Measurements from ENCODE around the gene PTGES. TPM values are rescaled to one million over a fixed set of nuclear protein-coding genes. Genes with fewer than 3 reads are reported as not detected.
"Not testable (repeated sequence)": the region's sequence is repeated elsewhere in the genome, so short reads cannot be mapped to it uniquely, and the experiment has no call there.

Gene PTGES
- total RNA-seq, 1 donor, result 8.7 TPM

DNA sequence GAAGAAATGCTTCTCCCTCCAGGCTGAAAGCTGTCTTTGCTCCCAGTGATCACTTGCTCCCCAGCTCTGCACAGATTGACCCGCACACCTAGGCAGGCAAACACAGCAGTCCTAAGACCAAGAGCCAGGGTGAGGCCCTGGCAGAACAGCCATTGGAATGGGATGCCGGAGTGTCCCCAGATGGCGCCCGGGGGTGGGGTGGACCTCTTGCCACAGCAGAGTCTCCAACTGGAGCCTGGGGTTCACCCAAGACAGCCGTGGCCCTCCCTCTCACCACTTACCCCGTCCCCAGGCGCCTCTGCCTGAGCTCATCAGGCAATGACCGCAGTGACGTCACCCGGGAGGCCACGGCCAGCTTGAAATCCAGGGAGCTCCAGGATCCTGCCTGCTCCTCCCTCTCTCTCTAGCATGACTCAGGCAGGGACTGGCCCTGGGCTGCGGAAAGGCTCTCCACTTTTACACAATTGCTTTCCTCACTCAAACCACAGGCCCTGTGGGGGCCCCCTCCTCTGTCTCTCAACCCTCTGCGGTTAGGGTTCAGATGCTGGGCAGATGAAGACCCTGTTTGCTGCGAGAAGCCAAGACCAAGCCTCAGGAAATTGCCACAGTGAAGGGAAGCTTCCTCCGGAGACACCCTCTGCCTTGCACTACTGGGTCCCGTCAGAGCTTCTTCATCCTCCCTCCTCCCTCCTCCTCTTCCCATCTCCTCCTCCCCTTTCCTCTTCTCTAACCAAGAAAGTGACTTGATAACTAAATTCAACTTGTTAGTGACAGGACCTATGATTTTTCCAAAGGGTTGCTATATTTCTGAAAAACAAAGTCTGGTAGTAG lies 24.3 kb upstream of the PTGES start:
- H3K4me1 ChIP-seq (ENCODE audit: insufficient read depth, low read length), result peaks cover 66% of the 10 kb centered on the region
- H3K4me3 ChIP-seq (ENCODE audit: low read length), result no peak overlapping the region
- H3K9me3 ChIP-seq (ENCODE audit: low read depth, low read length), result no peaks in the 10 kb centered on the region

DNA sequence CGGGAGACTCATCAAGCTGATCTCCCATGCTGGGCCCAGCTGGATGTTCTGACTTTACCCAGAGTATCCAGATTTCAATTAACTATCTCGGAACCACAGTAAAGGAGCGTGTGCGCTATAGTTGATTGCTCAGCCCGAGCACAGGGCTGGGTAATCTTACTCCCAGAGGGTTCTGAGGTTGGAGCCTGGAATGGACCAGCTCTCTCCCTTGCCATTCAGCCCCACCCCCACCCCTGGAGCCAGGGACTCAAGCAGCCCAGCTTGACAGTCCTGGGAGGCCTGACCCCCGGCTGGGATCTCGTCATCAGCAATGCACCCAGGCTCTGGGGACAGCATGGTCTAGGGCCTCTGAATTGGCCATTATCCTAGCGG lies 23.7 kb upstream of the PTGES start:
- H3K27me3 ChIP-seq (ENCODE audit: insufficient read depth, low read length), result no peaks in the 10 kb centered on the region
- H3K4me1 ChIP-seq (ENCODE audit: insufficient read depth, low read length), result peaks cover 66% of the 10 kb centered on the region
- no peaks in the 10 kb centered on the region for H3K9me3 ChIP-seq (ENCODE audit: low read depth, low read length)
- no peak overlapping the region for H3K4me3 ChIP-seq (ENCODE audit: low read length)

More for the DNA sequence above, 24.3 kb upstream of the PTGES start:
- no peaks in the 10 kb centered on the region for H3K27me3 ChIP-seq (ENCODE audit: insufficient read depth, low read length)

DNA sequence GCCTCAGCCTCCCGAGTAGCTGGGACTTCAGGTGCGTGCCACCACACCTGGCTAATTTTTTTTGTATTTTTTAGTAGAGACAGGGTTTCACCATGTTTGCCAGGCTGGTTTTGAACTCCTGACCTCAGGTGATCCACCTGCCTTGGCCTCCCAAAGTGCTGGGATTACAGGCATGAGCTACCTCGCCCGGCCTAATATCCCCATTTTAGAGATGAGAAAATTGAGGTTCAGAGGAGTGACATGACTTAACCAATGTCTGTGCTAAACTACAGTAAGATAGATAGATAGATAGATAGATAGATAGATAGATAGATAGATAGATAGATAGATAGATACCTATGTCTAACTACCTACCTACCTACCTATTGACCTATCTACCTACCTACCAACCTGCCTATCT lies 23.3 kb upstream of the PTGES start:
- not testable (repeated sequence) for H3K27me3 ChIP-seq (ENCODE audit: insufficient read depth, low read length); H3K9me3 ChIP-seq (ENCODE audit: low read depth, low read length); H3K4me3 ChIP-seq (ENCODE audit: low read length)
- peaks cover 66% of the 10 kb centered on the region for H3K4me1 ChIP-seq (ENCODE audit: insufficient read depth, low read length)

DNA sequence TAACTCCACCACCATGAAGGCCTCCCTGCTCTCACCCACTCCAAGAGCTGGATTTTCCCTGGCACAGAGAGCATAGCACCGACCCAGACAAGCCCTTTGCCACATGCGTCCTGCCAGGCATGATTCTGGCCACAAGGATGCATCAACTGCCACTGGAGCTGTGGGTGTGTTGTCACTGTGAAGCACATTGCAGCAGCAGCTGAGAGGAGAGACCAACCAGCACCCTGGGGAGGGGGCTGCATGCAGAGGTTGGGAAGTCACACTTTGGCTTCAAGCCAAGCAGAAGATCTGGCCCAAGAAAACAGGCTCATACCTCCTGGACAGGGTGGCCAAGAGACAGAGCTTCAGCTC lies 22.6 kb upstream of the PTGES start:
- H3K9me3 ChIP-seq (ENCODE audit: low read depth, low read length), result no peaks in the 10 kb centered on the region
- H3K27me3 ChIP-seq (ENCODE audit: insufficient read depth, low read length), result no peaks in the 10 kb centered on the region
- peaks cover 65% of the 10 kb centered on the region for H3K4me1 ChIP-seq (ENCODE audit: insufficient read depth, low read length)
- no peak overlapping the region for H3K4me3 ChIP-seq (ENCODE audit: low read length)

DNA sequence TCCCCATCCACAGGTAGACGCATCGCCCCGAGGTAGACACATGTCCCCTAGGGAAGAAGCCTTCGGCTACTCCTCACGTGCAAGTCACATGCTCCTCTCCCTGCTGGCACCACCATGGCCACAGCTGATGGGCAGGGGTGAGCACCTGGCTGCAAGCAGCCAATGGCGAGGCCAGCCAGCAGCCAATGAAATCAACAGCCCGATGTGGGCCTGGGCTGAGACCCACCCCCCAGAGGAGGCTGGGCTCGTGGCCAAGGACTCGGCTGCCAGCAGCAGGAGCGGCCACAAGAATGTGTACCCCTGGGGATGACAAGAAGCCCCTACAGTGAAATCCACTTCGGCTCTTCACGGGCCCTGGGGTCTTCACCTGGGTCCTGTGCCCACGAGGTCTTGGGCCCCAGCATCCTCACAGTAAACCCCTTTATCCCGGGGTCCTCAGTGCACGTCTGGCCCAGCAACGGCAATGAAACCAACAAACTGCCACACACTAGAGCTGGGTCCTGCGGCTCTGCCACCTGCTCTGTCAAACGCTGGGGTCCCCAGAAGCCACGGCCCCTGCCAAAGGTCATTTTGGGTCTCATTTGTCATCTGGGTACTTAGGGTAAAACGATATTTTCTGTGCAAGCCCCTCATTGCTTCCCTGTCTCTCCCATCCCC lies 22.1 kb upstream of the PTGES start:
- Histone ChIP-seq H3K4me1 (ENCODE audit: insufficient read depth, low read length) (peaks cover 60% of the 10 kb centered on the region), H3K4me3 (ENCODE audit: low read length) (no peak overlapping the region), H3K9me3 (ENCODE audit: low read depth, low read length) (no peaks in the 10 kb centered on the region), H3K27me3 (ENCODE audit: insufficient read depth, low read length) (no peaks in the 10 kb centered on the region)

DNA sequence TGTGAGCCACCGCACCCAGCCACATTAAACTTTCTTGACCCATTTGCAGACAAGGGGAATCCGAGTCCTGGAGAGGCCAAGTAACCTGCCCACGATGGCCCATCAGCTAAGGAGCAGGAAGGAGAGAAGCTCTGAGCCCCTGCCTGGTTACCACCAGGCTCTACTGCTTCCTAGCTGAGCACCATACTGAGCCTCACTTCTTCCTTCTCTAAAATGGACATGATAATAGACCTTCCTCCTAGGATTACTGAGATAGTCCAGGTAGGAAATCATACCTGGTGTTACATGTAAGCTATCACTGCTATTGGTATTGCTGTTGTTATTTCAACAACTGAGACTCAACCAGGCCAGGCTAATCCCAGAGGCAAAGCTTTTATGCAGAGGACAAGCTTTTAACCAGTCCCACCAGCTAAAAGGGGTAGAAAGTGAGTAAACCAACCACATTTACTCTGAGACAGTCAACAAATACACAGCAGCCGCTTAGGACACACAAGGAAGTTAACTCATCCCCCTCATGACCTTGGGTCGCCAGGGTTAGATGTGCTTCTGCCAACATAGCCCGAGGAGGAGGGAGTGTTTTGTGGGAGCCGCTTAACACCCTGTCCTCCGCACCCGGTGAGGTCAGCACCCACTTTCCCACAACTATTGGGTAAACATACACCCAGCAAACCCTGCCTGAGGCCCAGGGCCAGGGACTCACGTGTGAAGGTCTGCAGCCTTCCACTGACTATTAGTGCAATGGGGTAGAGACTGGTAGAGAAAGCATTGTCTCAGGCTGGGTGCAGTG lies 20.6 kb upstream of the PTGES start:
- Histone ChIP-seq H3K4me1 (ENCODE audit: insufficient read depth, low read length) (peaks cover 51% of the 10 kb centered on the region), H3K9me3 (ENCODE audit: low read depth, low read length) (no peaks in the 10 kb centered on the region), H3K4me3 (ENCODE audit: low read length) (no peak overlapping the region), H3K27me3 (ENCODE audit: insufficient read depth, low read length) (no peaks in the 10 kb centered on the region)

DNA sequence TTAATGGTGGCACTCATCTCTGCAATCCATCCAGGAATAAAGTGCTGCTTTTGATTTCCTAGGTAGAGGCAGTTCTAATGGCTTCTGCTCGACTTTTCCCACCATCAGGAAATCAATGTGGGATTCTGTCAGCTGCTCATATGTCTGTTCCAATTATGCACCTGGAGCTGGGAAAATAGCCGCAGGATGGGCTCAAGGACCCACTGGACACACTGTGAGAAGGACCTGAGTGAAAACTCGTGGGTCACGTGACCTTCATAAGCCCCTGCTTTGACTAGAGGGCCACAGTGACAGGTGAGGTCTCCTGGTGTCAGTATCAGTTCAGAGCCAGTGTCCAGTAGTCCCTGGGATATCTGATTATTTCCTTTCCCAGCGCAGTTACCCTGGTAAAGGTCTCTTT lies 17.9 kb upstream of the PTGES start:
- H3K9me3 ChIP-seq (ENCODE audit: low read depth, low read length), result no peaks in the 10 kb centered on the region
- no peak overlapping the region for H3K4me3 ChIP-seq (ENCODE audit: low read length)
- peaks cover 29% of the 10 kb centered on the region for H3K4me1 ChIP-seq (ENCODE audit: insufficient read depth, low read length)
- H3K27me3 ChIP-seq (ENCODE audit: insufficient read depth, low read length), result no peaks in the 10 kb centered on the region

DNA sequence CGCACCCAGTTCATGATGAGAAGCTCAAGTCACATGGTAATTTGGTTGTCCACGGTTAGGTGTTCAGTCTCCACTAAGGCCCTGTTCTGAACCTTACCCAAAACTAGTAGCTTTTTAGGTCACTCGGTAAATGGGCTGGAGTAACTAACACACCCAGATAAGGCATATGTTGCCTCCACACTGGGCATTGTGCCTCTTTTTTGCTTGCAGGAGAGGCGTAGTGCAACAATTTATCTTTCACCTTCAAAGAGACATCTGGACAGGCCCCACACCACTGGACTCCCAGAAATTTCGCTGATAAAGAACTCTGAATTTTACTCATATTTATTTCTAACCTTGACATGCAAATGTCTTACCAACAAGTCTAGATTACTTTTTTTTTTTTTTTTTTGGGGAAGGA lies 16.8 kb upstream of the PTGES start:
- no peaks in the 10 kb centered on the region for H3K27me3 ChIP-seq (ENCODE audit: insufficient read depth, low read length)
- peaks cover 19% of the 10 kb centered on the region for H3K4me1 ChIP-seq (ENCODE audit: insufficient read depth, low read length)
- H3K4me3 ChIP-seq (ENCODE audit: low read length), result no peak overlapping the region
- no peaks in the 10 kb centered on the region for H3K9me3 ChIP-seq (ENCODE audit: low read depth, low read length)

DNA sequence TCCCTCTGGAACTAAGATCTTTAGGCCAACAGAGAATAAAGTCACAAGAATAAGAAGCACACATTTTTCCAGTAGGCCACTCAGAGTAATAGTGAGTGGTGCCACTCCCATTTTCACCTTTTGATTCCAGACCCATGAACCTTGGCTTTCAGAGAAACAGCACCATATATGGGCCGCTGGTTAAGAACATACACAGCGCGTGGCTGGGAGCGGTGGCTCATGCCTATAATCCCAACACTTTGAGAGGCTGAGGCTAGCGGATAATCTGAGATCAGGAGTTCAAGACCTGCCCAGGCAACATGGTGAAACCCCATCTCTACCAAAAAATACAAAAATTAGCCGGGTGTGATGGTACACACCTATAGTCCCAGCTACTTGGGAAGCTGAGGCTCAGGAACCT lies 15.6 kb upstream of the PTGES start:
- Histone ChIP-seq H3K9me3 (ENCODE audit: low read depth, low read length) (no peaks in the 10 kb centered on the region), H3K4me3 (ENCODE audit: low read length) (no peak overlapping the region), H3K4me1 (ENCODE audit: insufficient read depth, low read length) (peaks cover 11% of the 10 kb centered on the region), H3K27me3 (ENCODE audit: insufficient read depth, low read length) (no peaks in the 10 kb centered on the region)

DNA sequence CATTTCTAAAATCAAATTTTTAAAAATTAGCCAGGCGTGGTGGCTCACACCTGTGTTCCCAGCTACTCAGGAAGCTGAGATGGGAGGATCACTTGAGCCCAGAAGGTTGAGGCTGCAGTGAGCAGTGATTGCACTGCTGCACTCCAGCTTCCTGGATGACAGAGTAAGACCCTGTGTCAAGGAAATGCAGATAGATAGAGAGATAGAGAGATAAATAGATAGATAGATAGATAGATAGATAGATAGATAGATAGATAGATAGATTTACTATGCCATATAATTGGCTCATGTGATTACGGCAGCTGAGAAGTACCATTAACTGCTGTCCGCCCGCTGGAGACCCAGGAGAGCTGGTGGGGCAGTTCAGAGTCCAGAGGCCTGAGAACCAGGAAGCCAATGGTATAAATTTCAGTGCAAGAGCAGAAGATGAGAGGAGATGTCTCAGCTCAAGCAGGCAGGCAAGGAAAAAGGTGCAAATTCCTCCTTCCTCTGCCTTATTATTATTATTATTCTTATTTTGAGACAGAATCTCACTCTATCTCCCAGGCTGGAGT lies 13.0 kb upstream of the PTGES start:
- Histone ChIP-seq H3K9me3 (ENCODE audit: low read depth, low read length) (no peaks in the 10 kb centered on the region), H3K4me3 (ENCODE audit: low read length) (no peak overlapping the region), H3K4me1 (ENCODE audit: insufficient read depth, low read length) (peaks cover 20% of the 10 kb centered on the region), H3K27me3 (ENCODE audit: insufficient read depth, low read length) (no peaks in the 10 kb centered on the region)

DNA sequence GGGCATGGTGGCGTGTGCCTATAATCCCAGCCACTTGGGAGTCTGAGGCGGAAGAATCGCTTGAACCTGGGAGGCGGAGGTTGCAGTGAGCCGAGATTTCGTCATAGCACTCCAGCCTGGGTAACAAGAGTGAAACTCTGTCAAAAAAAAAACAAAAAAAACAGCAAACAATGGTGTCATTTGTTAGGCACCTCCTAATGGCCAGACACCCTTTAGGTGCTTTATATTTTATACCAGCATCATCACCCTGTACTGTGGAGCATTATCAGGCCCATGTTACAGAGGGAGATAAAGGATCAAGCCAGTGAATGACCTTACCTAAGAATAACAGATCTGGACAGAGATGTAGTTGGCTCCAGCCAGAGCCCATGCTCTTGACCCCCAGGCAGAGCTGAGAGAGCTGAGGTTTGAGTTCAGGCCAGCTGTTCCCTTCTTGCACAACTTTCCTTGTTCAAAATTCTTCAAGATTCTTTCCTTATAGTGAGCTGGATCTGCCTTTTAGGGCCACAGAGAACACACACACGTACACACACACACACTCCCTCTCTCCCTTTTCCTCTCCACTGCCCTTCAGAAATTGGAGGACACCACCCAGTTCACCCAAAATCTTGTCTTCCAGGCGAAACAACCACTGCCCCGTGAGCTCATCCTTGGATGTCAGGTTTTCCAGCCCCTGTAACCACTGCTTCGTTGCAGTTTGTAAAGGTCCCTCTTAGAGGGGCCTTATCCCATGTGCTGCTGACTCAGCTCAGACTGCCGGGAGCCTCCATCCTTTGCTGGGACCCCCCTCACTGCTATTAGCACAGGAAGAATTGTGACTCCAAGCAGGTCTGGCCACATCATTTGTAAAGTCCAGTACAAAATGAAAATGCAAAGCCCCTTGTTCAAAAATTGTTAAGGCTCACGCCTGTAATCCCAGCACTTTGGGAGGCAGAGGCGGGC lies 10.4 kb upstream of the PTGES start:
- Histone ChIP-seq H3K9me3 (ENCODE audit: low read depth, low read length) (no peaks in the 10 kb centered on the region), H3K4me1 (ENCODE audit: insufficient read depth, low read length) (peaks cover 22% of the 10 kb centered on the region), H3K4me3 (ENCODE audit: low read length) (no peak overlapping the region), H3K27me3 (ENCODE audit: insufficient read depth, low read length) (no peaks in the 10 kb centered on the region)

DNA sequence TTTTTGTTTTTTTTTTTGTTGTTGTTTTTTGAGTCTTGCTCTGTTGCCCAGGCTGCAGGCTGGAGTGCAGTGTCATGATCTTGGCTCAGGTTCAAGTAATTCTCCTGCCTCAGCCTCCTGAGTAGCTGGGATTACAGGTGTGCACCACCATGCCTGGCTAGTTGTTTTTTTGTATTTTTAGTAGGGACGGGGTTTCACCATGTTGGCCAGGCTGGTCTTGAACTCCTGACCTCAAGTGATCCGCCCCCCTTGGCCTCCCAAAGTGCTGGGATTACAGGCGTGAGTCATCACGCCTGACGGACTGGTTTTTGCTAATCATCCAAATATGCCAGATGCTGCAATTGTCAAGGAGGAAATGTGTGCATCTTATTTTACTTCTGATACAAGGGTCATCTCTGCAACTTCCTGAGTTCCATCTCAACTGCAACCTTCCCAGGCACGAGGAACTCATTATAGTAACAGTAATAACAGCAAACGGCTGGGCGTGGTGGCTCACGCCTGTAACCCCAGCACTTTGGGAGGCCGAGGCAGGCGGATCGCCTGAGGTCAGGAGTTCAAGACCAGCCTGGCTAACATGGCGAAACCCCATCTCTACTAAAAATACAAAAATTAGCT lies 9.6 kb upstream of the PTGES start:
- H3K4me3 ChIP-seq (ENCODE audit: low read length); H3K9me3 ChIP-seq (ENCODE audit: low read depth, low read length); H3K27me3 ChIP-seq (ENCODE audit: insufficient read depth, low read length): not testable (repeated sequence)
- peaks cover 30% of the 10 kb centered on the region for H3K4me1 ChIP-seq (ENCODE audit: insufficient read depth, low read length)

DNA sequence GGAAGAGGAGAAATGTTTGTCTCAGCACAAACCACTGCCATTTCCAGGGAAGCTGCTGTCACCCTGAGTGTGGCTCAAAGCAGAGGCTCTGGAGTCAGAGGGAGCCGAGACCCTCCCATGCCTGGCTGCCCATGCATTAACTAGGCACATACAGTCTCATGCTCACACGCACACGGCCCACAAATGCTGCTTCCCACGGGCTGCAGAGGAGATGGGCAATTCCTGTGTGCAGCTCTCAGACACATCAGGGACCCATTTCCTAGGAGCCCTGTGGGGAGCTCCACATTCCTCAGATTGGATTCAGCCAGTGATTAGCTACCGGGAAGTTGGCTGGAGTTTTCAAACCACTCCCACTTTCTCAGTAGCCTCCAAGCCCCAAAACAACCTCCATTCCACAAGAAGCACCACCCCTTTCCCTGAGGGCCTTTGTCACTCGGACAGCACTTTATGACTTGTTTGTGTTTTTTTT lies 9.1 kb upstream of the PTGES start:
- Histone ChIP-seq H3K4me3 (ENCODE audit: low read length) (no peak overlapping the region), H3K27me3 (ENCODE audit: insufficient read depth, low read length) (no peaks in the 10 kb centered on the region), H3K4me1 (ENCODE audit: insufficient read depth, low read length) (peaks cover 35% of the 10 kb centered on the region), H3K9me3 (ENCODE audit: low read depth, low read length) (no peaks in the 10 kb centered on the region)
